HG02798 (cell line): ENCODE results near the gene TACR1.
"Not testable (repeated sequence)": the region's sequence is repeated elsewhere in the genome, so short reads cannot be mapped to it uniquely, and the experiment has no call there.

ENCODE experiments used
- ATAC-seq: cut with Tn5 transposase; IDR thresholded peaks from one replicate; pipeline ENCODE4 v1.9.1; 2021; ENCODE audit warnings: mild to moderate bottlenecking; ENCODE audit not compliant: unreplicated experiment, poor library complexity

The TACR1 gene

DNA sequence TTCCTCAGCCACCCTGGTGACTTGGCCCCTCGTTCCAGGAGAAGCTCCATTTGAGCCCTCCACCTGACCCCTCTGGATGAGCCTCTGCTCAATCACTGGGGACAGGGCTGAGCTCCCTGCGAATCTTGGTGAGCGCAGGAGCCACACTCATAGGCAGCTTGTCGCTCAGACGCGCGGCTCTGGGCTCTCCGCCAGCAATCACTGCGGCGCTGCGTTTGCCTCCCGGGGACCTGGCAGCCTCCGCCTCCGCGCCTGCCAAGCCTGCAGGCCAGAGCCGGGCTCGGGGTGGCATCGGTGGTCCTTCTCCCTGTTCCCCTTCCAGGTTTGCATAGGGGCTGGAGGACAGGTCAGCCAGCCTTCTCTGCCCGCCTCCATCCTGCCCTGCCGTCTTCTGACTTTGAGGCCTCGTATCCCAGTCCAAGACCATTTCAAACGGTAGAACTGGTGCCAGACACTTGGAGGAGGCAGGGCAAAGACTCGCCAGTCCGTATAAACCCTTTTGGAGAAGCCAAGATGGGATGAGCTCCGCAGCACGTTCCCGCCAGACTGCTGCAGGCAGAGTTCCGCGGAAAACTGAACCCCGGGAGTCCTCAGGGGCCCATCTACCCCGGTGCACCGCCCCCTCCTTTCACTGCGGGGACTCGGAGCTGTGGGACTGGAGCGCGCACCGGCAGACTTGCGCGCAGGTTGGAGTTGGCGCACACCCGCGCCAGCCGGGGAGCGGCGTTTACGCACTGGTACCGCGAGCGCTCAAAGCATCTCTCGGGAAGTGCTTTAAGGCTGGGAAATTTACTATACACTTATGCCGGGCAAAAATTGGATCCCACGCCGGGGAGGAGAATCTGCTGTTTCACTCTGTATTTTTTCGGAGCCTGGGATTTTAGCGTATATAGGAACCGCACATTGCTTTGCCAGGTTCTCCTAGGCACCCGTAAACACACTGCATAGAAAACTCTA lies 1.1 kb upstream of the TACR1 start:
- no peak for ATAC-seq

DNA sequence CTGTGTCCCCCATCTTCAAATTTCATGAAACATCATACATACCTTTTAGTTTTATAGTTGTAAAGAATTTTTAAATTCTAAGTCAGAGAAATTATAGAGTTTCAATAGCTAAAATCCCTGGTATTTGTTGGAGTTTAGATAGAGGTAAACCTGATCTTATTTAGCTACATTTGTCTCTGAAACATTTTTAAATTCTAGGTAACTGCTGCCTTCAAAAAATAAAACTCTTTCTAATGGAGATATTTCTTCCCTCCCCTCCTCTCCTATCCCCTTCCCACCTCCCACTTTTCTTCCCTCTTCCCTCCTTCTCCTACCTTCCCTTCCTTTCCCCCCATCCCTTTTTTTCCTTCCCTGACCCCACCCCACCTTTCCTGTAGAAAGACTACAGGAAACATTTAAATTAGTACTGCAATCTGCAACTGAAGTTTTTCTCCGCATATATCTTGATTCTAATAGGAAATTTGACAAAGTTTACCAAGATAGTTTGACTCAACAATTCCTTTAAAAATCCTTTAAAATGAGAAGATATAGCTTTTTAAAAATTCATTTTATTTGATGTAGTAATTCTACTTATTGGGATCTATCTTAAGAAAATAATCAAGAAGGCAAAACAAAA lies 4.1 kb downstream of the TACR1 start:
- no peak for ATAC-seq

DNA sequence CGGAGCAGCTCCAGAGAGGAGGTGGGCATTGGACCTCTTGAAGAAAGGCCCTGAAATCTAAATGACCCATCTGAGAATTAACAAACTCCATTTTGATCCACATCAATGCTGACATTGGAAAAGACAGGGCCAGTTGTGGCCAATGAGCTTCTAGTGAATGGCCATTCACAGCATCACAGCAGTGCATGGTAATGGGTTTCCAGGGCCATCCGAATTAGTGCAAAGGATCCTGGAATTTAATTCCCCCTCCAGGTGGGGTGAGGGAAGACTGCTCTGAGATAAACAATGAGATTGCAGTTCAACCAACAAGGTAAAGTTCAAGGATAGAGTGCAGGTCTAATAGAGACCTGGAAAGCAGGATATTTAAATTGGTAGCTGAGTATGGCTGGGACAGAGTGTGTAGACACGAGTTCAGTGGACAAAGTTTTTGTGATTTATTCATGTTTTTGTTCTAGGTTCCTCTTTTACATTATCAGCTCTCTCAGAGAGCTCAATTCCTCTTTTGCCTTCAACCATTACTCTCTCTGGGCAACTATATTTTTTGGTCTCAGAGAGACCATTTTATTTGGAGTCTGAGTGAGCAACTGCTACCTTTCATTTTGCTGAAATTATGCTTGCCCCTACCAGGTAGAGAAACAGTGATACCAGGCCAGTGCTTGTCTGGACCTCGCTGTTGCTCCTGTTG lies 5.0 kb downstream of the TACR1 start:
- ATAC-seq = no peak

DNA sequence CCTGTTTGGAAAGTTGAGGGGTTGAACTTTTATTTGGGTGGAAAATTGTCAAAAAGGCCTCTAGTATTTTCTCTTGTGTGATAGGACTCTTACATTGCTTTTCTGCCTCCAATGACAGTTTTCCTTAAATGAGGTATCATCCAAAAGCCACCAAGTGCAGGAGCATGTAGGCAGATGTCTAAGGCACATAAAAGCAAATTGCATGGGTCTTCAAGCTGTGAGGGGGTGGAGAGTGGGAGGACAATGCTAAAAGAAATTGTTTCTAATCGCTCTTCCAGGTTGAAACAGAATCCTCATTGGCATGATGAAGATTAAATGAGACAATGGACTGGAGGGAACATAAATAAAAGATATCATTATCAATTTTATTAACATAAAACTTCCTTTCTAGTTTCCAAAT lies 6.8 kb downstream of the TACR1 start:
- no peak for ATAC-seq

DNA sequence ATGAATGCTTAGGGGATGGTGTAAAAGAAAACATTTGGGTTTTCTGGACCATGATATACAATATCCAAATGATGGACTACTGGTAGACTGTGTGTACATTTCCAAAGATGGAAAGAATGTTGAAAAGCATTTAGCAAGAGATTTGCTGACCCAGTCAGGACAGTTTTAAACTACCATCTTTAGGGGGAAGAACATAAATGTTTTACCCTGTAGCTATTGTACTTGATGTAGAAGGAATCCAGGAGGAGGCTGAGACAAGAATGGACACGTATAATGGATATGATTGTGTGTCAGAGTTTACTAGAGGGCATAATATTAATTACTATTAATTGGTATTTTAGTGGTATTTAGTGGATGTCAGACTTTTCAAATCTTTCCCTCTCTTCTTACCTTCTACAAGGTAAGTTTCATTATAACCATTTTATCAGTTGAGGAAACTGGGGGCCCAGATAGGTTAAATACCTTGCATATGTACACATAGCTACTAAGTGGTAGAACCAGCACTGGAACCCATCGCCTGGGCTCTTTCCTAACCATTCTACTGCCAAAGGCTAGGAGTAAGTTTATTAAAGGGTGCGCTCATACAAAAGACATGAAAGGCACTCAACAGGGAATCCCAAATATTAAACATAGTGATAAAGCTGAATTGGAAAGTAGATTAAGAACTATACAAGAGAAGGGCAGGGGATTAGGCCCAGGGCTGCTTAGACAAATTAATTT lies 8.9 kb downstream of the TACR1 start:
- no peak for ATAC-seq

DNA sequence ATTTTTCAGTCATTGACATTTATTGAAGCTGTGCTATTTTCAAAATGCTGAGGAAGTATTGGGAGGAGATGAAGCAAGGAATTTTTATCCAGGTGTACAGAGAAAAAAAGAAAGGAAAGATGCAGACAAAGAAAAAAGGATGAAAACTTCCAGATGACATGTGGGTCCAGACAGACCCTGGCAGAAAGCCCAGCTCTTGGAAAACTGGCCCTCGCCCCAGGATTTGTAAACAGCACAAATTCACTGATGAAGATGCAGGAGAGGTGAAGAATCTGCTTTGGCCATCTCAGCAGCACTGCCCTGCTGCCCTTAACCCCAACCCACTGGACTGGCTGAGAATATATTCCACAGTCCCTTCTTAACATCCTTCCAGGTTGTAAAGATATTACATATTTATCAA lies 12.5 kb downstream of the TACR1 start:
- ATAC-seq = no peak

DNA sequence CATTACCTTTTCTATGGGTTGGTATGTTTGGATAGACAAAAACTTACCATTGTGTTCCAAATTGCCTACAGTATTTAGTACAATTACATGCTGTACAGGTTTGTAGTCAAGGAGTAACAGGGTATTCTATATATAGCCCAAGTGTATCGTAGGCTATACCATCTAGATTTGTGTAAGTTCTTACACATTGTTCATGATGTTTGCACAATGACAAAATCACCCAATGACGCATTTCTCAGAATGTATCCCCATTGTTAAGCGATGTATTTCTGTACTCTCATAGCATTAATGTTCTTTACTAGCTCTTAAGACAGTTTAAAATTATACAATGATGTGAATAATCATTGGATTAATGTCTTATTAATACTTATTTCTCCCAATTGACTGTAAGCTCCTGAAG lies 16.7 kb downstream of the TACR1 start:
- ATAC-seq = no peak

DNA sequence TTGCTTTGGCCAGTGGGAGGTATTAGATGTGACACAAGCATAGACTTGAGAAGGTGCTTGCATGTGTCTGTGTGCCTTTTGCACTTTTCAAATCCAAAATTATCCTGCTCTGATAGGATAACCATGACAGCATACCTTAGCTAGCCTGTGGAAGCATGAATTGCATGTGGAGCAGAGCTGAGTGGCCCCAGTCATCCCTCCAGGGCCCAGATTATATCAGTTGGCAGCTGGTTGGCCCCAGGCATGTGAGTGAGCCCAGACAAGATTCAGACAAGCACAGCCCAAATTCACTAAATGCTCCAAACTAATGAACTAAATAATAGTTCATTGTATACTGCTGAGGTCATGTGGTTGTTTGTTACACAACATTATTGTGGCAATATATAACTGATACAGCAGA lies 18.8 kb downstream of the TACR1 start:
- no peak for ATAC-seq

DNA sequence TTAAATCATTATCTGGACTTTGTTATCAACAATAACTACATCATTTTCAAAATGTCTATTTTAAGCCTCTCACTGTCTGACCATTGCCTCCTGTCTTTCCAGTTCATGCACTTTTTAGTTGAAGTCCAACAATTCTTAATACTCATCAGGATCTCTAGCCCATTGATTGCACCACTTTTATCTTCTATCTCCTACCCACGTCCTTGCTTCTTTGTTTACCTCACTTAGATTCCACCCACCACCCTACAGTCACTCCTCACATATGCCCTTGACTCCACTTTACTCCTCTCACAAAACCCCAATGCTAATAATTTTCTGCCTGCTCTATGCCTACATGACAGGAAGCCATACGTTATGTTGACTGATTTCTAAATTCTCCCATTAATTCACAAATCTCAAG lies 21.9 kb downstream of the TACR1 start:
- no peak for ATAC-seq

DNA sequence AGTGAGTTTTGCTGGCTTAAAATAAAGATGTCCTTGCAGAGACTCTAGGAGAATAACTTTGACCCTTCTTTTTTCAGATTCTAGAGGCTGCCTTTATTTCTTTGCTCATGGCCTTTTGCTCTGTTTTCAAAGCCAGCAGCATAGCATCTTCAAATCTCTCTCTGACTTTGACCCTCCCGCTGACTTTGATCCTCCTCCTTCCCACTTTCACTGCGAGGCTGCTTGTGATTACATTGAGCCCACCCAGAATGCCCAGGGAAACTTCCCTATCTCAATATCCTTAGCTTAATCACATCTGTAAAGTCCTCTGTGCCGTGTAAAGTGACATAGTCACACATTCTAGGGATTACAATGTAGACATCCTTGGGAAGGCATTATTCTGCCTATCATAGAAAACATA lies 23.9 kb downstream of the TACR1 start:
- ATAC-seq = no peak

DNA sequence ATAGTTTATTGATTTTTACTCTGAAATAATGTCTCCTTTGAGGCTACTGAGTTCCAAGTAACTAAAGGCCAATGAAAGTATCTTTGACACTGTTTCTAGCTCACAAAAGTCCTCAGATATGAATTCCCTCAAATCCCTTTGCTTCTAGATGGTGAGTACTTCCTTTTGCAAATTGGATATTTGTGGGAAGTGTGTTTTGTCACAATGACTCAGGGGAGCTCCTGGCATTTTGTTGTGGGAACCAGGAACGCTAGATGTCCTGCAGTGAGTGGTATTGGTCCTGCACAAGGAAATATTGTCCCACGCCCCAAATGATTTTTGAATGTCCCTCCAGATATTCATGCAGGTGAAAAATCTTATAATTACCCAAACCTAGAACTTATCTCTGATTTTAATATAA lies 24.3 kb downstream of the TACR1 start:
- no peak for ATAC-seq

DNA sequence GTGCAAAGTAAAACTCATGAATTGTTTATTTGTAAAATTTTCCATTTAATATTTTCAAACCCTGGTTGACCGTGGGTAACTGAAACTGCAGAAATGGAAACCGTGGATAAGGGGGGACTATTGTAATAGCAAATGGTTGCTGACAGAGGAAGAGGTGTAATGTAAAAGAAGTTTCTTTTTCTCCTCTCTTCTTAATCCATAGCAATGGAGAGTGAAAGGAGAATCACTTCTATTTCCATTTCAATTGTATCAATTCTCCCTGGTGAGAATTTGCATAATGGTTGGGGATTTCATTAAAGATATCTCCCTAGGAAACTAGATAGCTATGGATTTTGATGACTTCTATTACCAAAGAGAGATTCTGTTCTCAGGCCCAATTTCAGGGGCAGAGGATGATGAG lies 24.8 kb downstream of the TACR1 start:
- ATAC-seq = no peak

DNA sequence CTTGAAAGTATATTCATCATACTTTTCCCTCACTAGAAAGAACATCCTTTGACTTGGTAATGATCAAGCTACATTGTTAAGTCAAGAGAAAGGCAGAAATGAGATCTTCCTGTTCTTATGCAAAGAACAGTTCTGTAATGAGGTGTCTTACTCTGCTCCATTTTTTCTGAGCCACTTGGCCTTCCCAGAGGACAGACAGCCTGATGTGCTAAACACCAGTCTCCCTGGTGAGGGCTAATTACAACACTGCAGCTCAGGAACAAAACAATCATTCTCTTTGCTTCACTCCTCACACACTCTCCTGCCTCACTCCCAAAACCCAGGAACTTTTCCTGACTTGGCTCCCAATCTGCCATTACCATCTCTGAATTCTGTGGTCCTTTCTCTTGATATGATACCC lies 25.6 kb downstream of the TACR1 start:
- ATAC-seq = no peak

DNA sequence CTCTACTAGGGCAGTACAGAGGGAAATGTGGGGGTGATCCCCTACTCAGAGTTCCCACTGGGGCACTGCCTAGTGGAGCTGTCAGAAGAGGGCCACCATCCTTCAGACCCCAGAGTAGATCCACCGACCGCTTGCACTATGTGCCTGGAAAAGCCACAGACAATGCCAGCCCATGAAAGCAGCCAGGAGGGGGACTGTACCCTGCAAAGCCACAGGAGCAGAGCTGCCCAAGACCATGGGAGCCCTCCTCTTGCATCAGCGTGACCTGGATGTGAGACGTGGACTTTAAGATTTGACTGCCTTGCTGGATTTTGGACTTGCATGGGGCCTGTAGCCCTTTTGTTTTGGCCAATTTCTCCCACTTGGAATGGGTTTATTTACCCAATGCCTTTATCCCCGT lies 27.9 kb downstream of the TACR1 start:
- ATAC-seq = not testable (repeated sequence)

DNA sequence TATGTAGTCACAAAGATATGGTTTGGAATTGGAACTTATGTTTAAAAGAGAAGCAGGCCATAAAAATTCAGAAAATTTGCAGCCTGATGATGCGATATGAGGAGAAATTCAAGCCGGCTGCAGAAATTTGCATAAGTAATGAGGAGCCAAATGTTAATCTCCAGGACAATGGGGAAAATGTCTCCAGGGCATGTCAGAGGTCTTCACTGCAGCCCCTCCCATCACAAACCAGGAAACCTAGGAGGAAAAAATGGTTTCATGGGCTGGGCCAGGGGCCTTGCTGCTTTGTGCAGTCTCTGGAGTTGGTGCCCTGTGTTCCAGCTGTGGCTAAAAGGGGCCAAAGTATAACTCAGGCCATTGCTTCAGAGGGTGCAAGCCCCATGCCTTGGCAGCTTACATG lies 28.4 kb downstream of the TACR1 start:
- no peak for ATAC-seq

DNA sequence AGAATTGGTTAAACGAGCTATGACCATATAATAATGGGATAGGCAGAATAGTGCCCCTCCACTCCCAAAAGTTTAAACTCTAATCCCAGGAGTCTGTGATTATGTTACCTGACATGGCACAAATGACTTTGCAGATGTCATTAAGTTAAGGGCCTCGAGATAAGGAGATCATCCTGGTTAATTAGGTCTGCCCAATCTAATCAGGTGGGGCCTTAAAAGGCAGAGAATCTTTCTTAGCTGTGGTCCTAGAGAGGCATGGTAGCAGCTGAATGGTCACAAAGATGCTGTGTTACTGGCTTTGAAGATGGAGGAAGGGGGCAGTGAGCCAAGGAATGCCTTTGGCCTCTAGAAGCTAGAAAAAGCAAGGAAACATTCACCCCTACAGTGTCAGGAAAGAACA lies 31.1 kb downstream of the TACR1 start:
- ATAC-seq = no peak

DNA sequence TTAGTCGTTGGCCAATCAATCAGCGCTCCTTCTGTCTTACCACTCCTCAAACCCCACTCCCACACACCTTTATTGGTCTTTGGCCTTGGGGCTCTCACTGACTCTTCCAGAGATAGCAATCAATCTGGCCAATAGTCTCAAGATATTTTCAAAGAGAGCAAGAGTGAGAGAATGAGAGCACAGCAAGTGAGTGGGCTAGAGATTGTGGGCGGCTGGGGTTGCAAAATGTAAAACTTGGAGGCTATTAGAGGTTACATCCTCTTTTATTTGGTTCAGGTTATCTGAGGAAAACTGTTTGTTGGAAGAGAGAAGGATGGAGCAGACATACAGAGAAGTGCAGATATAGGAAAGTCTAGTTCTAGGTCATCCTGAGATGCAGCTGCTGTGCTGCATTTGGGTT lies 32.8 kb downstream of the TACR1 start:
- no peak for ATAC-seq

DNA sequence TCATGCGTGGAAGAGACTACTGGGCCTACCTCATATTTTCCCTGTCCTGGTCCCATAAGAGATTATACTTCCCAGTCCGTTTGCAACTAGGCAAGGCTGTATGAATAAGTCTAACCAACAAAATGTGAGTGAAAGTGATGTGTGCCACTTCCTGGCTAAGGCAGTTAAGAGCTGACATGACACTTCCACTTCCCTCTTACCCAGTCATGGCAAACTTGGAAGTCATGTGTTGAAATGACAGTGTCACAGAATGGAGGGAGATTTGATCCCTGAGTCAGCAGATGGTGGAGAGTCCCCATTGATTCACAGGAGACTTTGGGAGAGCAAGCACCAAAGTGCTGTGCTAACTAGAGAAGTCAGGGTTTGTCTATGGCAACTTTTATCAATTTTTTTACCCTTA lies 36.4 kb downstream of the TACR1 start:
- no peak for ATAC-seq

DNA sequence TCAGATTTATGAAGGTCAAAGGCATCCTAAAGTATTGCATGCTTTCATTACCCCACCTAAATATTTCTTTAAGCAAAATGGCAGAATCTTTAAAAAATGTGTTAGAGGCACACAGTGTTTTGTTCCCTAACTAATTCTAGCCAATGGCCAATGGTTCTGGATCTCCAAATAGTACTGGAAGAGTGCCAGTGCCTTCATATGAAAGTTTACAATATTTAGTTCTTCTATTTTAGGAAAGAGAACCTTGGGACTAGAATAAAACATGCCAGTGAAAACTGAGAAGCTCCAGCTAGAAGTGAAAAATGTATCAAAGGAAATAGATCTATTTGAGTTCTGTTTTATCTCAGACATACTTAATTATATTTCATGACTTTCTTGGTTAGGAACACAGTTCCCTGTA lies 37.1 kb downstream of the TACR1 start:
- no peak for ATAC-seq

DNA sequence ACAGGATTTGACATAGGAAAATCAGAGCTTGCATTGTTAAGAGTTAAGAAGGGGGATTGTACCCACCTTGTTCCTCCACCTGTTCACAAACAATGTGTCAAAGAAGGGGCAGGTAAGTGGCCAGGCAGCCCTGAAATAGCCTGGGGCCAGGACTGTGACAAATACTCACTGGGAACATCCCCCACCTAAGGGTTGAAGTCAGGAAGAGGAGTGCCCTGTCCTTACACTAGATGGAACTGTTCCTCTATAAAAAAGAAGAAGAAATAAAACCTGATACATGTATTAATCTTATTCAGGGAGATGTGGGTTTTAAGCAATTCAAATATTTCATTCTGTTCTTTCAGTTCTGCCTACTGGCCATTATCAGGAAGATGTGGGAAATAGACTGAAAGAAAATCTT lies 41.9 kb downstream of the TACR1 start:
- ATAC-seq = no peak

DNA sequence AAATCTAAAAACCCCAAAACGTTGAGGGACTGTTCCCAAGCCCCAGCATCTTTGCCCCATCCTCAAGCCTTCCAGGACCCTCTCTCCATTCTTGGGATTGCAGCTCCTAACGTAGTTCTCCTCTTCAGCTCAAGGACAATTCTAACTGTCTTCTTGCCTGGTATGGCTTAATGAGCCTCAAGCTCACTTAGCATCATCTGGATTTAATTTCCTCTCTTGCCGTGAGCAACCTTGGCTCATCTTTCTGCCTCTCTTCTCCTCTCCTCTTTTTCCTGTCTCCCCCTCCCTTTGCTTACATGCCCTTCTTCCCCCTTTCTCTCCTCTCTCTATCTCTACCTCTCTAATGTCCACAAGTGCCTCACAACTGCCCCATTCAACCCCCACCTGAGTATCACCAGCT lies 44.2 kb downstream of the TACR1 start:
- no peak for ATAC-seq
